ENCODE measurements around the gene SLC4A2. TPM values are rescaled to one million over a fixed set of nuclear protein-coding genes. Genes with fewer than 3 reads are reported as not detected.

SLC4A2 gene
- total and polyA plus RNA-seq, 4 donors, result 27.5 to 98.8 (median 72.6) TPM

DNA sequence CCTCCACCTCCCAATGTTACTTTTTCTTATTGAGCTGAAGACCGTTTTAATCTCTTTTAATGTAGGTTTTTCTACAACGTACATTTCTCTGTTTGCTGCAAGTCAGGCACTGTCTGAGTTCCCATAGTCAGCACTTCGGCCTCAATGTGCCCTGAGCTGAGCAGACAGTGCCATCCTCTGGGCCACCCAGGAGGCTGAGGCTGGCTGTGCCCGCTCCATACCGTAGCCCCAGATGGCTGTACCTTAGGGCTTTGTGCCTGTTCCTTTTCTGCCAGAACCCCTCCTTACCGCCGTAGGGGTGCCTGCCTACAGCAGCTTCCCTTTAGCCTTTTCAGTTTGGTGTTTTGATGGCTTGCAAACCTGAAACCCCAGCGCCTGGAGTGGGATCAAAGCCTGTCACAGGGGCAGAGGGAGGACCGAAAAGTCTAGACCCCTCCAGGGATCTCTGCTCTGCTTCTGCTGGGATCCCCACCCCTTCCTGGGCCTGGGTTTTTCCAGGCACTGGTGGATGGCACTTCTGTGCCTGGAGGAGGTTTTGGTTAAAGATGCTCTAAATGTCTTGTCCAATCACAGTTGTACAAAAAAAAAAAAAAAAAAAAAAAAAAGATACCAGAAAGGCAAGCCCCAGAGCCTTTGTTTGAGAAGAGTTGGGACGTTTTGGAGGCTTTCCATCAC lies 35.9 kb downstream of the SLC4A2 start:
- Histone ChIP-seq H3K9me3 (ENCODE audit: control insufficient read depth in 4 of 4, low read length in 3 of 4) (no peaks in the 10 kb centered on the region), H3K4me3 (ENCODE audit: low read depth in 1 of 3, low read length in 3 of 3) (no peak overlapping the region), H3K4me1 (ENCODE audit: control insufficient read depth in 4 of 4, insufficient read depth in 4 of 4, low read length in 3 of 4) (peaks cover 0 to 16% (median 9%) of the 10 kb centered on the region in 4 donors), H3K36me3 (ENCODE audit: control insufficient read depth in 4 of 4, insufficient read depth in 3 of 4, low read depth in 1 of 4, low read length in 3 of 4) (peaks cover 0 to 2% (median 0%) of the 10 kb centered on the region in 4 donors), H3K27ac (ENCODE audit: low read depth in 1 of 2, low read length in 2 of 2) (no peak overlapping the region), H3K9ac (ENCODE audit: low read depth in 1 of 2, low read length in 2 of 2) (no peak overlapping the region), H3K27me3 (ENCODE audit: control insufficient read depth in 4 of 4, insufficient read depth in 4 of 4, low read length in 3 of 4) (no peaks in the 10 kb centered on the region)
- WGBS, result 82% methylated on average over 10 of the region's 10 CpGs
- TF ChIP-seq, protein P1, sequence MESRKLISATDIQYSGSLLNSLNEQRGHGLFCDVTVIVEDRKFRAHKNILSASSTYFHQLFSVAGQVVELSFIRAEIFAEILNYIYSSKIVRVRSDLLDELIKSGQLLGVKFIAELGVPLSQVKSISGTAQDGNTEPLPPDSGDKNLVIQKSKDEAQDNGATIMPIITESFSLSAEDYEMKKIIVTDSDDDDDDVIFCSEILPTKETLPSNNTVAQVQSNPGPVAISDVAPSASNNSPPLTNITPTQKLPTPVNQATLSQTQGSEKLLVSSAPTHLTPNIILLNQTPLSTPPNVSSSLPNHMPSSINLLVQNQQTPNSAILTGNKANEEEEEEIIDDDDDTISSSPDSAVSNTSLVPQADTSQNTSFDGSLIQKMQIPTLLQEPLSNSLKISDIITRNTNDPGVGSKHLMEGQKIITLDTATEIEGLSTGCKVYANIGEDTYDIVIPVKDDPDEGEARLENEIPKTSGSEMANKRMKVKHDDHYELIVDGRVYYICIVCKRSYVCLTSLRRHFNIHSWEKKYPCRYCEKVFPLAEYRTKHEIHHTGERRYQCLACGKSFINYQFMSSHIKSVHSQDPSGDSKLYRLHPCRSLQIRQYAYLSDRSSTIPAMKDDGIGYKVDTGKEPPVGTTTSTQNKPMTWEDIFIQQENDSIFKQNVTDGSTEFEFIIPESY (IDR thresholded peaks at IDR 0.05), result no peak
- TF ChIP-seq EGR1 (IDR thresholded peaks at IDR 0.05; ENCODE audit: low read depth in 2 of 2) (no peak), JUND (IDR thresholded peaks at IDR 0.05) (no peak), NR2F2 (IDR thresholded peaks at IDR 0.05) (no peak), RXRA (IDR thresholded peaks at IDR 0.05) (no peak), HNF4G (IDR thresholded peaks at IDR 0.05) (no peak), SP1 (IDR thresholded peaks at IDR 0.05) (no peak), CTCF (IDR thresholded peaks at IDR 0.05; ENCODE audit: low read depth, low read length, missing input control) (no peak), GABPA (IDR thresholded peaks at IDR 0.05 in 1 of 2, conservative IDR thresholded peaks at IDR 0.05 in 1 of 2) (no peak), RAD21 (IDR thresholded peaks at IDR 0.05) (no peak), FOXA2 (IDR thresholded peaks at IDR 0.05) (no peak), REST (IDR thresholded peaks at IDR 0.05) (no peak), TAF1 (conservative IDR thresholded peaks at IDR 0.05) (no peak), HNF4A (conservative IDR thresholded peaks at IDR 0.05) (no peak), ATF3 (IDR thresholded peaks at IDR 0.05) (no peak), FOXA1 (IDR thresholded peaks at IDR 0.05) (no peak), YY1 (IDR thresholded peaks at IDR 0.05) (no peak)
- TF ChIP-seq, protein P2, sequence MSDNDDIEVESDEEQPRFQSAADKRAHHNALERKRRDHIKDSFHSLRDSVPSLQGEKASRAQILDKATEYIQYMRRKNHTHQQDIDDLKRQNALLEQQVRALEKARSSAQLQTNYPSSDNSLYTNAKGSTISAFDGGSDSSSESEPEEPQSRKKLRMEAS (IDR thresholded peaks at IDR 0.05), result no peak
- DNase-seq (ENCODE audit: low spot score), result no peak
